MM.1S (cell line): ENCODE data around the gene MYO1H.

ENCODE experiments used
- EZH2 ChIP-seq: fragments of 300-600 bp; sonication (generic); optimal IDR thresholded peaks from 2 replicates; pipeline ENCODE3; 2017; ENCODE audit warnings: low read depth, mild to moderate bottlenecking, antibody characterized with exemption, low read length, mixed read lengths
- EZH2phosphoT487 ChIP-seq: fragments of 300-600 bp; sonication (generic); IDR thresholded peaks from 2 replicates; pipeline ENCODE4 v1.6.1; 2018; ENCODE audit warnings: antibody characterized with exemption, low read length
- TF ChIP-seq, protein P1 (sequence below): fragments of 300-600 bp; sonication (generic); IDR thresholded peaks from 2 replicates; pipeline ENCODE4 v1.5.1; 2016; ENCODE audit warnings: antibody characterized with exemption, low read length, mixed read lengths

DNA sequence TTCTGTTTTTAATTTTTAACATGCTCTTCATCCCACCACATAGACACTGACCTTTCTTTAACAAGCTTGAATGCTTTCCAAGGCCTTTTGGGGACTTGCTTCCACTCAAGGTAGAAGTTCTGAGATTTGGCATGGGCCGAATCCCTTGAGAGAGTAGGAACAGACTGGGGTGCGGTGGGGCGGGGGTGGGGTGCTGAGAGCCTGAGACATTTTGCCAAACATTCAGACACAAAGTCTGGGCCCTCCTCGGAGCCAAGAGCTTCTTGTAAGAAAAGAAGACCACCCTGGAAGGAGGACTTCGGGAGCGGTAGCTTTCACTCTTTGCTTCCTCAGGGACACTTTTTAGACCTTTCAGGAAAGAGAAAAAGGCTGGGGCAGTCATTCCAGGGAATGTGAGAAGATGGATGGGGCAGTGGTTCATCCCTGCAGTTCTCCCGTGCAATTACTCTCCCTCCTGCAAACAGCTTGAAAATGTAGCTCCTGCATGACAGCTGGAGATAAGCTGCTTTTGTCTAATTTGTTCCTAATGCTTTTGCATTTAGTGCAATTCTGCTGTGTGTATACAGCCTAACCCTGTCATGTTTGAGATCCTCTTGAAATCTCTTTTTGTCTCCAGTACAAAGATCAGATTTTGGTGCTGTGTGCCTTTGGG, 16.3 kb upstream of the MYO1H start:
- TF ChIP-seq, protein P1, sequence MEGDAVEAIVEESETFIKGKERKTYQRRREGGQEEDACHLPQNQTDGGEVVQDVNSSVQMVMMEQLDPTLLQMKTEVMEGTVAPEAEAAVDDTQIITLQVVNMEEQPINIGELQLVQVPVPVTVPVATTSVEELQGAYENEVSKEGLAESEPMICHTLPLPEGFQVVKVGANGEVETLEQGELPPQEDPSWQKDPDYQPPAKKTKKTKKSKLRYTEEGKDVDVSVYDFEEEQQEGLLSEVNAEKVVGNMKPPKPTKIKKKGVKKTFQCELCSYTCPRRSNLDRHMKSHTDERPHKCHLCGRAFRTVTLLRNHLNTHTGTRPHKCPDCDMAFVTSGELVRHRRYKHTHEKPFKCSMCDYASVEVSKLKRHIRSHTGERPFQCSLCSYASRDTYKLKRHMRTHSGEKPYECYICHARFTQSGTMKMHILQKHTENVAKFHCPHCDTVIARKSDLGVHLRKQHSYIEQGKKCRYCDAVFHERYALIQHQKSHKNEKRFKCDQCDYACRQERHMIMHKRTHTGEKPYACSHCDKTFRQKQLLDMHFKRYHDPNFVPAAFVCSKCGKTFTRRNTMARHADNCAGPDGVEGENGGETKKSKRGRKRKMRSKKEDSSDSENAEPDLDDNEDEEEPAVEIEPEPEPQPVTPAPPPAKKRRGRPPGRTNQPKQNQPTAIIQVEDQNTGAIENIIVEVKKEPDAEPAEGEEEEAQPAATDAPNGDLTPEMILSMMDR, result no peak
- TF ChIP-seq EZH2 (no peak), EZH2phosphoT487 (no peak)
